ENCODE results near the gene ERGIC3. TPM values are rescaled to one million over a fixed set of nuclear protein-coding genes. Genes with fewer than 3 reads are reported as not detected.

The ERGIC3 gene
- total and polyA plus RNA-seq, 2 of the 13 experiments (the other 11 are each of a cell fraction or from before 2014, with no cell fraction given), result 407 to 670 TPM

DNA sequence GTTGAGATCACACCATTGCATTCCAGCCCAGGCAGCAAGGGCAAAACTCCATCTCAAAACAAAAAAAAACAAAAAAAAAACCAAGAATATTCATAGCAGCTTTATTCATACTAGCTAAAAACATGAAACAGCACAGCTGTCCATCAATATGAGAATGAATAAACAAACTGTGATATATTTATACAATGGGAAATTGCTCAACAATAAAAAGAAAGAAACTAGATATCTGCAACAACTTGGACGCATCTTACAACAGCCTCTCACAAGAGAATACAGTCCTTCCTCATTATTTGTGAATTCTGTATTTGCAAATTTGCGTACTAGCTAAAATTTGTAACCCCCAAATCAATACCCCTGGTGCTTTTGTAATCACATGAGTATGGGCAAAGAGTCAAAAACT is 45.6 kb downstream of the ERGIC3 start:
- no peak for DNase-seq (ENCODE audit: low spot score)
- ATAC-seq, result no peak
- BruUV-seq (replicated peaks), result no TSS peak
- Histone ChIP-seq H3K9ac (ENCODE audit: insufficient read depth, low read depth, low read length) (no peak overlapping the region), H3K4me3 (replicated peaks in 1 of 3; ENCODE audit: insufficient read depth in 1 of 3, low read depth in 2 of 3, low read length in 3 of 3) (no peak overlapping the region), H3K36me3 (replicated peaks in 1 of 2; ENCODE audit: control insufficient read depth in 1 of 2, insufficient read depth in 2 of 2, low read length in 2 of 2) (no peaks in the 10 kb centered on the region), H3K79me2 (ENCODE audit: insufficient read depth, low read length) (no peaks in the 10 kb centered on the region), H3K4me2 (ENCODE audit: low read depth, low read length) (no peak overlapping the region), H3K27me3 (ENCODE audit: control insufficient read depth in 1 of 2, insufficient read depth in 2 of 2, low read length in 2 of 2) (peaks cover 0 to 12% of the 10 kb centered on the region in 2 experiments; a peak in 2 of 5 replicates), H4K20me1 (ENCODE audit: insufficient read depth, low read length) (no peaks in the 10 kb centered on the region), H3K4me1 (ENCODE audit: insufficient read depth, low read length) (no peaks in the 10 kb centered on the region), H3K27ac (ENCODE audit: extremely low read length, insufficient read depth, low read length) (no peak overlapping the region), H3K9me3 (ENCODE audit: low read length) (no peaks in the 10 kb centered on the region), H2AFZ (ENCODE audit: low read length) (no peak overlapping the region)
- no peak for TF ChIP-seq ATF7-NPFF (CRISPR knock-in tag; IDR thresholded peaks at IDR 0.05; ENCODE audit: low read depth)
- no peak for TF ChIP-seq KDM5B (CRISPR knock-in tag; IDR thresholded peaks at IDR 0.05; ENCODE audit: borderline replicate concordance)
- no peak for TF ChIP-seq PITX1 (CRISPR knock-in tag; IDR thresholded peaks at IDR 0.05)
- no peak for TF ChIP-seq TIGD3 (CRISPR knock-in tag; IDR thresholded peaks at IDR 0.05; ENCODE audit: borderline replicate concordance)
- no peak for TF ChIP-seq MTA3 (CRISPR knock-in tag; IDR thresholded peaks at IDR 0.05)
- TF ChIP-seq, protein P1, sequence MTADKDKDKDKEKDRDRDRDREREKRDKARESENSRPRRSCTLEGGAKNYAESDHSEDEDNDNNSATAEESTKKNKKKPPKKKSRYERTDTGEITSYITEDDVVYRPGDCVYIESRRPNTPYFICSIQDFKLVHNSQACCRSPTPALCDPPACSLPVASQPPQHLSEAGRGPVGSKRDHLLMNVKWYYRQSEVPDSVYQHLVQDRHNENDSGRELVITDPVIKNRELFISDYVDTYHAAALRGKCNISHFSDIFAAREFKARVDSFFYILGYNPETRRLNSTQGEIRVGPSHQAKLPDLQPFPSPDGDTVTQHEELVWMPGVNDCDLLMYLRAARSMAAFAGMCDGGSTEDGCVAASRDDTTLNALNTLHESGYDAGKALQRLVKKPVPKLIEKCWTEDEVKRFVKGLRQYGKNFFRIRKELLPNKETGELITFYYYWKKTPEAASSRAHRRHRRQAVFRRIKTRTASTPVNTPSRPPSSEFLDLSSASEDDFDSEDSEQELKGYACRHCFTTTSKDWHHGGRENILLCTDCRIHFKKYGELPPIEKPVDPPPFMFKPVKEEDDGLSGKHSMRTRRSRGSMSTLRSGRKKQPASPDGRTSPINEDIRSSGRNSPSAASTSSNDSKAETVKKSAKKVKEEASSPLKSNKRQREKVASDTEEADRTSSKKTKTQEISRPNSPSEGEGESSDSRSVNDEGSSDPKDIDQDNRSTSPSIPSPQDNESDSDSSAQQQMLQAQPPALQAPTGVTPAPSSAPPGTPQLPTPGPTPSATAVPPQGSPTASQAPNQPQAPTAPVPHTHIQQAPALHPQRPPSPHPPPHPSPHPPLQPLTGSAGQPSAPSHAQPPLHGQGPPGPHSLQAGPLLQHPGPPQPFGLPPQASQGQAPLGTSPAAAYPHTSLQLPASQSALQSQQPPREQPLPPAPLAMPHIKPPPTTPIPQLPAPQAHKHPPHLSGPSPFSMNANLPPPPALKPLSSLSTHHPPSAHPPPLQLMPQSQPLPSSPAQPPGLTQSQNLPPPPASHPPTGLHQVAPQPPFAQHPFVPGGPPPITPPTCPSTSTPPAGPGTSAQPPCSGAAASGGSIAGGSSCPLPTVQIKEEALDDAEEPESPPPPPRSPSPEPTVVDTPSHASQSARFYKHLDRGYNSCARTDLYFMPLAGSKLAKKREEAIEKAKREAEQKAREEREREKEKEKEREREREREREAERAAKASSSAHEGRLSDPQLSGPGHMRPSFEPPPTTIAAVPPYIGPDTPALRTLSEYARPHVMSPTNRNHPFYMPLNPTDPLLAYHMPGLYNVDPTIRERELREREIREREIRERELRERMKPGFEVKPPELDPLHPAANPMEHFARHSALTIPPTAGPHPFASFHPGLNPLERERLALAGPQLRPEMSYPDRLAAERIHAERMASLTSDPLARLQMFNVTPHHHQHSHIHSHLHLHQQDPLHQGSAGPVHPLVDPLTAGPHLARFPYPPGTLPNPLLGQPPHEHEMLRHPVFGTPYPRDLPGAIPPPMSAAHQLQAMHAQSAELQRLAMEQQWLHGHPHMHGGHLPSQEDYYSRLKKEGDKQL (CRISPR knock-in tag; IDR thresholded peaks at IDR 0.05; ENCODE audit: low read depth), result no peak
- TF ChIP-seq ZNF329 (CRISPR knock-in tag; IDR thresholded peaks at IDR 0.05; ENCODE audit: low read depth), result no peak
- no peak for TF ChIP-seq ZNF83 (CRISPR knock-in tag; IDR thresholded peaks at IDR 0.05; ENCODE audit: borderline replicate concordance)
- no peak for TF ChIP-seq ZNF564 (CRISPR knock-in tag; IDR thresholded peaks at IDR 0.05)
- no peak for TF ChIP-seq ZFAT (CRISPR knock-in tag; conservative IDR thresholded peaks at IDR 0.05)
- FAIRE-seq, result no peak
- CTCF ChIA-PET (ENCODE audit: low intra/inter-chr PET ratio, low total read pairs), result no interaction called here
- in situ Hi-C loops (cut with HindIII; ENCODE audit: extremely low pct_ligation_motif_present, low pct_unique_long_range_greater_than_20kb), result no loop called here
- POLR2A ChIA-PET, result no interaction called here
- intact Hi-C loops (cut with micrococcal nuclease; ENCODE audit: unreplicated experiment), result no loop called here
- 56% methylated on average over 2 of the region's 2 CpGs for WGBS (ENCODE audit: low lambda C conversion rate)
